ENCODE data around the gene C1orf50. TPM values are rescaled to one million over a fixed set of nuclear protein-coding genes. Genes with fewer than 3 reads are reported as not detected.

Gene C1orf50
- total RNA-seq, 1 experiment from 2014 or later: 7.7 TPM

DNA sequence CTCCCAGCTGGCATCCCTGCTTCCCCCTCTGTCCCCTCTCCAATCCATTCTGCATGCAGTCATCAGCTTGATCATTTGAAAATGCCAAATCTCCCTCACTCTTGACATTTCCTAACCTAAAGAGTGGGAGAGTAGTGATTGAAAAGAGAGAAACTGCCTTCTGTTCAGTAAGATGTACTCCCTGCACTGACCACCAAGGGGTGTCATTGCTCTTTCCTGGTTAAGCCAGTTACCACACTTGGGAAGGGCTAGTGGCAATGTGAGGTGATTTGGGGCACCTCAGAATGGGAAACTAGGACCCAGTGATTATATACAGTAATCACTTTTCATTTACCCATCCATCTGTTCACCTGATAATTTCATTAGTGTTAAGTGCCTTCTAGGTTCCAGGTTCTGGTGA lies 10.8 kb downstream of the C1orf50 start:
- BruUV-seq (replicated peaks): no TSS peak

DNA sequence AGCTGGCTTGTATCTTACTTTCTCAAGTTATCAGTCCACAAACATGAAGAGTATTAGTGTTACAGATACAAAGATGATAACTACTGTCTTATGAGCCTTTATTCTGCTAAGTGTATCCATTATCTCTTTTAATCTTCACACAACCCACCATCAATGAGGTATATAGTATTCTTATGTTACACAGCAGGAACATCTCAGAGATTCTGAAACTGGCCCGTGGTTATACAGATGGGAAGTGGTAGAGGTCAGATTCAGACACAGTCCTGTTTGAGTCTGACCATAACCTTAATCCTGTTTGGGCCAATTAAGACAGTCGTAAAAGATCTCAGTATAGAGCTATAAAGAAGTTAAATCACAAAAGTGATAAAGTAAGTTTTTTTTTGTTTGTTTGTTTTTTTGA lies 12.7 kb downstream of the C1orf50 start:
- Mint-ChIP-seq H3K27me3 (ENCODE audit: unreplicated experiment) (no peaks in the 10 kb centered on the region), H3K4me1 (ENCODE audit: low read depth, unreplicated experiment) (no peaks in the 10 kb centered on the region), H3K4me3 (ENCODE audit: low read depth, unreplicated experiment) (no peak overlapping the region), H3K27ac (ENCODE audit: unreplicated experiment) (no peak overlapping the region), H3K36me3 (ENCODE audit: insufficient read depth, unreplicated experiment) (peaks cover 23% of the 10 kb centered on the region), H3K9me3 (ENCODE audit: low read depth, unreplicated experiment) (no peaks in the 10 kb centered on the region)
- no peak for DNase-seq
- BruUV-seq (replicated peaks): no TSS peak
- intact Hi-C loops (cut with micrococcal nuclease; ENCODE audit: unreplicated experiment): loop anchor here (5.0 kb wide), 1 partner anchor 133 kb away; no protein-coding TSS in a partner anchor
- TF ChIP-seq, protein P1, sequence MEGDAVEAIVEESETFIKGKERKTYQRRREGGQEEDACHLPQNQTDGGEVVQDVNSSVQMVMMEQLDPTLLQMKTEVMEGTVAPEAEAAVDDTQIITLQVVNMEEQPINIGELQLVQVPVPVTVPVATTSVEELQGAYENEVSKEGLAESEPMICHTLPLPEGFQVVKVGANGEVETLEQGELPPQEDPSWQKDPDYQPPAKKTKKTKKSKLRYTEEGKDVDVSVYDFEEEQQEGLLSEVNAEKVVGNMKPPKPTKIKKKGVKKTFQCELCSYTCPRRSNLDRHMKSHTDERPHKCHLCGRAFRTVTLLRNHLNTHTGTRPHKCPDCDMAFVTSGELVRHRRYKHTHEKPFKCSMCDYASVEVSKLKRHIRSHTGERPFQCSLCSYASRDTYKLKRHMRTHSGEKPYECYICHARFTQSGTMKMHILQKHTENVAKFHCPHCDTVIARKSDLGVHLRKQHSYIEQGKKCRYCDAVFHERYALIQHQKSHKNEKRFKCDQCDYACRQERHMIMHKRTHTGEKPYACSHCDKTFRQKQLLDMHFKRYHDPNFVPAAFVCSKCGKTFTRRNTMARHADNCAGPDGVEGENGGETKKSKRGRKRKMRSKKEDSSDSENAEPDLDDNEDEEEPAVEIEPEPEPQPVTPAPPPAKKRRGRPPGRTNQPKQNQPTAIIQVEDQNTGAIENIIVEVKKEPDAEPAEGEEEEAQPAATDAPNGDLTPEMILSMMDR (IDR thresholded peaks at IDR 0.05; ENCODE audit: unreplicated experiment): no peak
- CTCF ChIA-PET: no interaction called here

More for the DNA sequence above, 10.8 kb downstream of the C1orf50 start:
- TF ChIP-seq, protein P1 (IDR thresholded peaks at IDR 0.05; ENCODE audit: unreplicated experiment): peak; percentile 71
- CTCF ChIA-PET: interaction anchor here (0.8 to 1.8 kb wide), 3 partner anchors 11 to 295 kb away, joined by 8 to 12 read pairs (median 8); partner anchors contain the start of genes C1orf50 and P3H1
- DNase-seq: peak; percentile 34
- Mint-ChIP-seq H3K27ac (ENCODE audit: unreplicated experiment) (no peak overlapping the region), H3K4me1 (ENCODE audit: low read depth, unreplicated experiment) (no peaks in the 10 kb centered on the region), H3K4me3 (ENCODE audit: low read depth, unreplicated experiment) (no peak overlapping the region), H3K9me3 (ENCODE audit: low read depth, unreplicated experiment) (no peaks in the 10 kb centered on the region), H3K36me3 (ENCODE audit: insufficient read depth, unreplicated experiment) (peaks cover 17% of the 10 kb centered on the region), H3K27me3 (ENCODE audit: unreplicated experiment) (no peaks in the 10 kb centered on the region)
- intact Hi-C loops (cut with micrococcal nuclease; ENCODE audit: unreplicated experiment): loop anchor here (5.0 kb wide), 1 partner anchor 134 kb away; no protein-coding TSS in a partner anchor

DNA sequence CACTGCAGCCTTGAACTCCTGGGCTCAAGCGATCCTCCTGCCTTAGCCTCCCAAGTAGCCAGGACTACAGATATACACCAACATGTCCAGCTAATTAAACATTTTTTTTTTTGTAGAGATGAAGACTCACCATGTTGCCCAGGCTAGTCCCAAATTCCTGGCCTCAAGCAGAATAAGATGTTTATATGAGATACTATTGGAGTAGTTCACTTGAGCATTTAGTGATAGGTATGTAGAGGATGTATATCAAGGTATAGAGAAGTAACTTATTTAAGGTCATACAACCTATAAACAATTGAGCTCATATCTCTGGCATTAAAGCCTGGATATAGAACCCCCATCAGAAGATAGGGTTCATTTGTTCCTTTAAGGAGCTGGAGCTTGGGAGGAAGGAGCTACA lies 13.1 kb downstream of the C1orf50 start:
- Mint-ChIP-seq H3K27ac (ENCODE audit: unreplicated experiment) (no peak overlapping the region), H3K27me3 (ENCODE audit: unreplicated experiment) (no peaks in the 10 kb centered on the region), H3K4me1 (ENCODE audit: low read depth, unreplicated experiment) (no peaks in the 10 kb centered on the region), H3K36me3 (ENCODE audit: insufficient read depth, unreplicated experiment) (peaks cover 22% of the 10 kb centered on the region), H3K4me3 (ENCODE audit: low read depth, unreplicated experiment) (no peak overlapping the region), H3K9me3 (ENCODE audit: low read depth, unreplicated experiment) (no peaks in the 10 kb centered on the region)
- intact Hi-C loops (cut with micrococcal nuclease; ENCODE audit: unreplicated experiment): no loop called here
- no TSS peak for BruUV-seq (replicated peaks)
- TF ChIP-seq, protein P1 (IDR thresholded peaks at IDR 0.05; ENCODE audit: unreplicated experiment): no peak
- DNase-seq: no peak
- CTCF ChIA-PET: interaction anchor here (0.8 kb wide), 1 partner anchor 12 kb away, joined by 4 read pairs; no protein-coding TSS in a partner anchor

DNA sequence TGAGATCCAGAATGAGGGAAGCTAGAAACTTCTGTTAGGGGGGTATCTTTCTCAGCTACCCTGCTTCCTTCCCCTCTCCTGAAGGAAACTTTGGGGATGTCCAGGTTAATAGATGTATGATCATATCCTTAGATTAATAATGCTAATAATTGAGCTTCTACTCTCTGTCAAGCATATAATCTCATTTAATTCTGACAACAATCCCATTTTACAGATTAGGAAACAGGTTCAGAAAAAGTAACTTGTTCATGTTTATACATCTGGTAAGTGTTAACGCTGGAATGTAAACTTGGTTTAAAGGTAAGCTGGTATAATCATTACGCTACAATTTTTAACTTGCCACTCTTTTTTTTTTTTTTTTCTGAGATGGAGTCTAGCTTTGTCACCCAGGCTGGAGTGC lies 16.0 kb downstream of the C1orf50 start:
- TF ChIP-seq, protein P1 (IDR thresholded peaks at IDR 0.05; ENCODE audit: unreplicated experiment): no peak
- no peaks in the 10 kb centered on the region for H3K27me3 Mint-ChIP-seq (ENCODE audit: unreplicated experiment)
- peaks cover 14% of the 10 kb centered on the region for H3K36me3 Mint-ChIP-seq (ENCODE audit: insufficient read depth, unreplicated experiment)
- BruUV-seq (replicated peaks): no TSS peak
- no peaks in the 10 kb centered on the region for H3K4me1 Mint-ChIP-seq (ENCODE audit: low read depth, unreplicated experiment)
- intact Hi-C loops (cut with micrococcal nuclease; ENCODE audit: unreplicated experiment): no loop called here
- H3K27ac Mint-ChIP-seq (ENCODE audit: unreplicated experiment): no peak overlapping the region
- CTCF ChIA-PET: interaction anchor here (1.1 kb wide), 1 partner anchor 47 kb away, joined by 3 read pairs; no protein-coding TSS in a partner anchor
- H3K4me3 Mint-ChIP-seq (ENCODE audit: low read depth, unreplicated experiment): no peak overlapping the region
- no peak for DNase-seq
- H3K9me3 Mint-ChIP-seq (ENCODE audit: low read depth, unreplicated experiment): no peaks in the 10 kb centered on the region
